Stimulated activated CD4-positive, alpha-beta T cell treated with anti-CD3 and anti-CD28 coated beads, Interleukin-15, amount 100 ng/mL, for 24 hours (primary cell): ENCODE data around the gene MACROD2.
"Not testable (repeated sequence)": the region's sequence is repeated elsewhere in the genome, so short reads cannot be mapped to it uniquely, and the experiment has no call there.

Experiments used
- DNase-seq: peaks from one replicate; pipeline ENCODE4 v3.0.0-alpha.2; 2020

MACROD2 gene

GRCh38 chr20:15076785-15077184, 1081.5 kb downstream of the MACROD2 start:
- DNase-seq = no peak

DNA sequence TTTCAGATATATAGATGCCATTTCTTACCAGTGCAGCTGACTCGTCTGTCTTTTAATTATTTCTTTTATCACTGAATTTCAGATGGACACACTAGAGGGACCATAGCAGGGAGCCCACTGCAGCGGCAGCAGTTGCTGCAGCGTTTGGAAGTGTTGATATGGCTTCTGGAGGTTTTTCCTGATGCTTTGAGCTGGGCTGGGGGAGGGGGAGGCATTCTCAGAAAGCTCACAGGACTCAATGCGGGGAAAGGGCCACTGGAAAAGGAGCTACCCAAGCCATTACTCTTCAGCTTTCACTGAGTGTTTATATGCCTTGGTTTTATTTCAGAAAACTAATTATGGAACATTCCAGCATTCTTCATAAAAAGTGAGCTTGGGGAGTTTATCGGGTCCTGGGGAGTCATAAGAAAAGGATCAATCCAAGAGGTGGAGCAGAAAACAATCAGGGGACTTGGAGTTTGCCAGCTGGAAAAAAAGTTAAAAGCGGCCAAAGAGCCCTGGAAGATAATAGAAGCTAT, 1082.5 kb downstream of the MACROD2 start:
- DNase-seq = no peak

DNA sequence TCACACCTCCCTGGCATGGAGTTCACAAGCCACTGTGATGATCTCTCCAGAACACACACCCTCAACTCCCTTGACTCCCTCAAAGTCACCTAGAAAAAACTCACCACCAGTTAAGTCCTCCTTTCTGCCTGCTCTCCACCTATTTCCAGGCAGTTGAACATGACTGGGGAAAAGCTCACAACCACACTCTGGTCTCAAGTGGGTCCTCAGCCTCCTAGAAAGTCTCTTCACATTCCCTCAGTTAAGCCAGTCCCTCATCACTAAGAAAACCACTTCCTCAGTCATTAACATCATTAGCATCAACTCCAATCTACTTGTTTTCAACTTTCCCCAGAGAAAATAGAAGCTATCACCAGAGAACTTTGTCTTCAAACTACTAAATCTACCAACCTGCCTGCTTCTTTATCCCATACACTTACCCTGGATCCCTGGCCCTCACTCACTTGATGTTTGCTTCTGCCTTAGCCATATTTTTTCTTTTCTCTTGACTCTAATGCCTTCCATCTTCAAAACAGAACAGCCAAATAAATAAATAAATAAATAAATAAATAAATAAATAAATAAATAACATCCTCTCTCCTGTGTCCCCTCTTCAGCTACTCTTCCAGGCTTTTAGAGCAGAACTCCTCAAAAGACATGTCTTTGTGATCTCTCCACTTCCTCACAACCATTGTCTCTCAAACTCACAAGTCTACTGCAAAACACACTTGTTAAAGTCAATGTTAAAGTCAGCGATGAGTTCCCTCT, 1084.5 kb downstream of the MACROD2 start:
- no peak for DNase-seq

DNA sequence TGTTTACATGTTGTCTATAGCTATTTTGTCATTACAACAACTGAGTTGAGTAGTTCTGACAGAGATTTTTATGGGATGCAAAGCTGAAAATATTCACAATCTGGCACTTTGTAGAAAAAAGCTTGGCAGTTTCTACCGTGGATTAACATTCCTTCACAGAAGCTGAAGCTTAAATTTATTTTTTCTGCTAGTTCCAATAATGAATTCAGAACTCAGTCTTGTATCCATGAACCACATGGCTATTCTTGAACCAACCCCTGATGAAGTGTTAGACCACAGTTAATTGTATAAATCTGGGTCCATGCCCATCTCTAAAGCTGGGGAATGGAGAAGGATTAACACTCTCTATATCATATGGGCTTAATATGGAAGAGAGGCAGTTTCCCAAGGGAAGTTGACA, 1085.9 kb downstream of the MACROD2 start:
- DNase-seq = no peak

DNA sequence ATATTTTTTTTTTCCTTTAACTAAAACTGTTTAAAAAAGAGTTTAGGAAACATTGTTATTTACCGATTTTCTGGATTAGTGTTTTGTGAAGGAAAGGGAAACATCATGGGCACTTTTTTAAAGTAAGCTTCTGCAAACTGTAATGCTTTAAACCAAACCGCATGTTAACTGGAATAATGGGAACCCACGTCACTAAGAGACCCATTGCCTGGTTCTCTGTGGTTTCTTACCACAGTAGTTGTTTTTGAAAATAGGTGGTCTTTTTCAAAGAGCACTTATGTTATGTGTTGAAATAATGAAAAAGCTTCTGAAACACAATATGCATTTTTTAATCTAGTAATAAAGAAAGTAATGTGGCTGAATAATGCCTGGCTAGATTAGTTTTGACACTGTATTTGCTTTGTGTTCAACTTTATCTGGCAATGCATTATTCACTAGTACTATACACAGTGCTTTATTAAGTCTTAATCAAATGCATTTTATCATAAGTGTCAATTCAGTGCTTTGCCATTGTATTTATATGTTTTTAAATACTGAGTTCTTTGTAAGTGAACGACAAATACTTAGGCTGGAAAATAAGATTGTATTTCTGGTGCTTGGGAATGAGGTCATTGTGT, 1096.2 kb downstream of the MACROD2 start:
- DNase-seq = no peak

GRCh38 chr20:15098351-15098750, 1103.0 kb downstream of the MACROD2 start:
- no peak for DNase-seq

- DNase-seq = no peak
These were observed 1103.8 kb downstream of the MACROD2 start for GRCh38 chr20:15099130-15099529.

DNA sequence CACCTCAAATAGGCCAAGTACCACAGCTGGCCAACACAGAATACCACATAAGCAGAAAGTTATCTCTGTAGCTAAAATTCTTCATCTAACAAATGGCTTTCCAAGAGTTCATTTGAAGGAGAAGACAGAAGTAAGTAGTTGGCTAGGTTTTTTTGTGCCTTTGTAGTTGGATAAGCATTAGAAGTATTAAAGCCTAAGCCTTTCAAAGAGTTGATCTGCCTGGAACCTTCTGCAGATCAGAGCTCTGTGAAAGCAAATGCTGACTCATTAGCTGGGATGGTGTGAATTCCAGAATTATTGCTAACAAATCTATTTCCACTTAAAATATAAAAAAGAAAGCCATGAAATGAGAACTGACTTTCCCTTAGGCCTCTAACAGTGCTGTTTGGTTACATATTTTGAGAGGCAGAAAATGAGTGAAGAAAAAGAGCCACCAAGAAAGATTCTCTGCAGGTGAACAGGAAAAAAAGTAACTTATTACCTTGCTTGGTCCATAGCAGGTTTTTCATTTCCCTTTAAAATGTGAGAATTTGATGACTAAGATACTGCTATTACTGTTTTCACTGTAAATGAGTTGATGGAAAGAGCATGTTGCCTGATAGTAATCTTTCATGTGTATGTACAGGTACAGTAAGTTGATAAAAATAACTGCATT, 1105.3 kb downstream of the MACROD2 start:
- DNase-seq = no peak

DNA sequence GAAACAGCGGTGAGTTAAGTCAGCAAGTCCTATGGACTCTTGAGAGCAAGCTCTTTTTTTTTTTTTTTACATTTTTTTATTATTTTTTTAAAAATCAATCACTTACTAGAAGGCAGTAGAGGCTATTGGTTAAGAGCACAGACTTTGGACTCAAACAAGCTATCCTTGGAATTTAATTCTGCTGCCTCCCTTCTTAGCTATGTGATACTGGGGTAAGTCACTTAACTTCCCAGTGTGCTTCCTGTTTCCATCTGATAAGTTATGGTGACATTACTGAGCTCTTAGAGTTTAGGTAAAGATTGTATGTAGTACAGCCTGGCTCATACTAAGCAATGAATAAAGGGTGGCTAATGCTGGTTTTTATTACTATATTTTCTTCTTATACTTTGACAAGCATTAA, 1112.6 kb downstream of the MACROD2 start:
- DNase-seq = no peak

DNA sequence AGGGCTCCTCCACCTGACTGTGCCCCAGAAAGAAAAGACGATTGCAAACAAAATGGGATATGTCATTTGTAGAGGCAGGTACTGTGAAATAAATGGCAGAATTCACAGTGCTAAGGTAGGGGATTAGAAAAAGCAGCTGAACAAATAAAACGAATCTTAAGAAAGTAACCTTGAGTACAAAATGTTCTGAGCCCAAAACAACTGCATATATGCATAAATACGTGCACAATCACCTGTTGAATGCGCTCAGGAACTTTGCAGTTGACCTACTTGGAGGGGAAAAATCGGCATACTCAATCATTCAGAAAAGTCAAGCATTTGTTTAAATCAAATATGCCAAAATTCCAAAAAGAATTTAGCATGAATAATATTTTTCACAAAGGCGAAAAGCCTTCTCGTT, 1114.2 kb downstream of the MACROD2 start:
- no peak for DNase-seq

DNA sequence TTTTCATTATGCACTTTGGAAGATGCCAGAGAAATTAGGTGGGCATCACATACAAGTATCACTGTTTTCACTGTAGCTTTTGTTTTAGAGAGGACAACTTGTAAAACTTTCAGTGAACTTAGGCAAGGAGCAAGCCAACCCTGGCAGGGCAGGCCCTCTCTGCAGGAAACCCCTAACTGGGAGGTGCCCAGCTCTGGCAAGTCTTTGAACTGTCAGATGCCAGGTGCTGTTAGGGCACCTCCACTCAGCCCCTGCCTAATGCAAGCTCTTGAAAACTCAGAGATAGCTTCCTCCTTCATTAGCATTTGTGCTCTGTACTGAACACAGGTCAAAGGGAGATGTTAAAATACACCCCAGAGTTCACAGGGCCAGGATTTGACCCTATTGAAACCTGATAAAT, 1116.3 kb downstream of the MACROD2 start:
- no peak for DNase-seq

GRCh38 chr20:15113144-15113773, 1117.9 kb downstream of the MACROD2 start:
- no peak for DNase-seq

- no peak for DNase-seq
These were observed 1124.7 kb downstream of the MACROD2 start for GRCh38 chr20:15119852-15120487.

GRCh38 chr20:15122613-15123012, 1127.3 kb downstream of the MACROD2 start:
- no peak for DNase-seq

GRCh38 chr20:15131176-15131575, 1135.9 kb downstream of the MACROD2 start:
- DNase-seq = no peak

- DNase-seq = no peak
These were observed 1143.3 kb downstream of the MACROD2 start for GRCh38 chr20:15138548-15139126.

DNA sequence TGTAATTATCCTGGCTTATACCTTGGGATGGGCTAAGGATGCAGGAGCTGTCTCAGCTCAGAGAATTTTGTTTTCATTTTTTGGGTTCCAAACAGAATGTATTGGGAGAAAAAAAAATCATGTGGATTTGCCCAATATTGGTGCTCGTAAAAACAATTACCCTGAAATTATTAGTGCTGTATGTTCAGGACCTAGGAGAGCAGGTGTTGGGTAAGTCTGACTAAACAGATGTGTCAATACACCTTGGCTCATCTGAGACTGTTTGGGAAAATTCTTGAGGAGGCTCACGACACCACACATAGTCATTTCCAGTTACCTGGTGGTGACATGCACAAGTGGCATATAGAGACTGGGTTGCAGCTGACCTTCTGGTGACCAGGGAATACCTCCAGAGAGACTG, 1144.2 kb downstream of the MACROD2 start:
- DNase-seq = no peak

- no peak for DNase-seq
These were observed 1145.0 kb downstream of the MACROD2 start for GRCh38 chr20:15140286-15140685.

DNA sequence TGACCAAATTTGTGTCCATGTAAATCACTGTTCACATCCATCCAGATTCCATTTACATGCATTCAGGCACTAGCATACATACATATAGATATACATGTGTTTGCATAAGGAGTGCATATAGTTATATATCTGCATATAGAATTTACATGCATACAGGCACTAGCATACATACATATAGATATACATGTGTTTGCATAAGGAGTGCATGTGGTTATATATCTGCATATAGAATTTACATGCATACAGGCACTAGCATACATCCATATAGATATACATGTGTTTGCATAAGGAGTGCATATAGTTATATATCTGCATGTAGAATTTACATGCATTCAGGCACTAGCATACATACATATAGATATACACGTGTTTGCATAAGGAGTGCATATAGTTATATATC, 1145.6 kb downstream of the MACROD2 start:
- DNase-seq = not testable (repeated sequence)

GRCh38 chr20:15141861-15142260, 1146.5 kb downstream of the MACROD2 start:
- no peak for DNase-seq

DNA sequence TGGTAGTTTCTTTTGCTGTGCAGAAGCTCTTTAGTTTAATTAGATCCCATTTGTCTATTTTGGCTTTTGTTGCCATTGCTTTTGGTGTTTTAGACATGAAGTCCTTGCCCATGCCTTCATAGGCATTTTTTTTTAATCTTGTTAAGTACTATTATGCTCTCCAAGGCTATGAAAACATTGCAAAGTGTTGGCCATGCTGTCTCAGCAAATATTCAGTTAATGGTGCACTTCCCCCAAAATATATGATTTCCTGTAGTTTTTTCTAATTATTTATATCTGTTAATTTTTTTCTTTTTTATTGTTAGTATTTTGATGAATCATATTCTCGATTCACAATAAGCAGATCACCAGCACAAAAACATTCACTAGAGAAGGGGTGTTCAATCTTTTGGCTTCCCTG, 1148.2 kb downstream of the MACROD2 start:
- DNase-seq = no peak

- DNase-seq = no peak
These were observed 1149.6 kb downstream of the MACROD2 start for GRCh38 chr20:15144916-15145315.

- no peak for DNase-seq
These were observed 1151.6 kb downstream of the MACROD2 start for GRCh38 chr20:15146948-15147347.
